Measurements from ENCODE around the gene MISP. TPM values are rescaled to one million over a fixed set of nuclear protein-coding genes. Genes with fewer than 3 reads are reported as not detected.
A peak's percentile ranks its signal among the peaks of the same experiment; 100 is the strongest.

MISP gene
- total RNA-seq, 4 donors from 2014 or later = 197 to 501 (median 402) TPM

DNA sequence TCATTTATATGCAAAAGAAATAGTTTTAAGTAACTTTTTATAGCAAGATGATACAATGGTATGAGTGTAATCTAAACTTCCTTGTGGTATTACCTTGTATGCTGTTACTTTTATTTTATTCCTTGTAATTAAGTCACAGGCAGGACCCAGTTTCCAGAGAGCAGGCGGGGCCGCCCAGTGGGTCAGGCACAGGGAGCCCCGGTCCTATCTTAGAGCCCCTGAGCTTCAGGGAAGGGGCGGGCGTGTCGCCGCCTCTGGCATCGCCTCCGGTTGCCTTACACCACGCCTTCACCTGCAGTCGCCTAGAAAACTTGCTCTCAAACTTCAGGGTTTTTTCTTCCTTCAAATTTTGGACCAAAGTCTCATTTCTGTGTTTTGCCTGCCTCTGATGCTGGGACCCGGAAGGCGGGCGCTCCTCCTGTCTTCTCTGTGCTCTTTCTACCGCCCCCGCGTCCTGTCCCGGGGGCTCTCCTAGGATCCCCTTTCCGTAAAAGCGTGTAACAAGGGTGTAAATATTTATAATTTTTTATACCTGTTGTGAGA, 60.7 kb downstream of the MISP start:
- DNase-seq = no peak
- intact Hi-C loops (cut with DNase I; ENCODE audit: low total_unique reads) = no loop called here
- H3K9me3 ChIP-seq = no peaks in the 10 kb centered on the region
- H3K36me3 ChIP-seq = peaks cover 0 to 61% (median 33%) of the 10 kb centered on the region in 4 donors
- 92 to 94% methylated on average over 9 to 20 of the region's 20 CpGs for WGBS, 2 donors (ENCODE audit: low coverage in 1 of 2)
- in situ Hi-C loops (cut with MboI; ENCODE audit: low pct_ligation_motif_present in 1 of 4, low pct_unique_long_range_greater_than_20kb in 1 of 4, low sequenced_read_pairs in 3 of 4) = no loop called here
- H3K27ac ChIP-seq = no peak overlapping the region
- TF ChIP-seq, protein P1, sequence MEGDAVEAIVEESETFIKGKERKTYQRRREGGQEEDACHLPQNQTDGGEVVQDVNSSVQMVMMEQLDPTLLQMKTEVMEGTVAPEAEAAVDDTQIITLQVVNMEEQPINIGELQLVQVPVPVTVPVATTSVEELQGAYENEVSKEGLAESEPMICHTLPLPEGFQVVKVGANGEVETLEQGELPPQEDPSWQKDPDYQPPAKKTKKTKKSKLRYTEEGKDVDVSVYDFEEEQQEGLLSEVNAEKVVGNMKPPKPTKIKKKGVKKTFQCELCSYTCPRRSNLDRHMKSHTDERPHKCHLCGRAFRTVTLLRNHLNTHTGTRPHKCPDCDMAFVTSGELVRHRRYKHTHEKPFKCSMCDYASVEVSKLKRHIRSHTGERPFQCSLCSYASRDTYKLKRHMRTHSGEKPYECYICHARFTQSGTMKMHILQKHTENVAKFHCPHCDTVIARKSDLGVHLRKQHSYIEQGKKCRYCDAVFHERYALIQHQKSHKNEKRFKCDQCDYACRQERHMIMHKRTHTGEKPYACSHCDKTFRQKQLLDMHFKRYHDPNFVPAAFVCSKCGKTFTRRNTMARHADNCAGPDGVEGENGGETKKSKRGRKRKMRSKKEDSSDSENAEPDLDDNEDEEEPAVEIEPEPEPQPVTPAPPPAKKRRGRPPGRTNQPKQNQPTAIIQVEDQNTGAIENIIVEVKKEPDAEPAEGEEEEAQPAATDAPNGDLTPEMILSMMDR (IDR thresholded peaks at IDR 0.05) = no peak
- TF ChIP-seq POLR2AphosphoS5 (IDR thresholded peaks at IDR 0.05) (no peak), POLR2A (IDR thresholded peaks at IDR 0.05) (no peak)
- H3K4me1 ChIP-seq = no peaks in the 10 kb centered on the region
- no peaks in the 10 kb centered on the region for H3K27me3 ChIP-seq
- H3K4me3 ChIP-seq = no peak overlapping the region

DNA sequence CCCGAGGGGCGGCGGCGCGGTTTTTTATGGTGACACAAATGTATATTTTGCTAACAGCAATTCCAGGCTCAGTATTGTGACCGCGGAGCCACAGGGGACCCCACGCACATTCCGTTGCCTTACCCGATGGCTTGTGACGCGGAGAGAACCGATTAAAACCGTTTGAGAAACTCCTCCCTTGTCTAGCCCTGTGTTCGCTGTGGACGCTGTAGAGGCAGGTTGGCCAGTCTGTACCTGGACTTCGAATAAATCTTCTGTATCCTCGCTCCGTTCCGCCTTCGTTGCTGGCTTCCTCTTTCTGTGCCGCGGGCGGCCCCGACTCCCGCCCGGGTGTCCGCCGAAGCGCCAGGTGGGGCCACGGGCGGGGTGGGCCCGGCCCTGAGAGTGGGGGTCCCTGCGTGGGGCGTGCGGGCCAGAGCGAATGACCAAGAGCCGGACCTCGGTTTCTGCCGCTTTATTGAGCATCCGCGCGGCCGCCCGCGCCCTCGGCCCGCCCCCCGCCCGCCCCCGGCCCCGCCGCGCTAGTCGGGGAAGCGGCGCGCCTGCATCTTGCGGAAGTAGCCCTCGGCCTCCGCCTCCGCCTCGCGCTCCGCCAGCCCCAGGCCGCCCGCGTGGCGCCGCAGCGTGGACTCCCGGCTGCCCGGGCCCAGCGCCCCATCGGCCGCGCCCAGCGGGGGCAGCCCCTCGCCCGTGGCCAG, 61.3 kb downstream of the MISP start:
- WGBS, 2 donors (ENCODE audit: low coverage in 1 of 2) = 90 to 94% methylated on average over 14 to 72 of the region's 80 CpGs
- H3K4me1 ChIP-seq = no peaks in the 10 kb centered on the region
- in situ Hi-C loops (cut with MboI; ENCODE audit: low pct_ligation_motif_present in 1 of 4, low pct_unique_long_range_greater_than_20kb in 1 of 4, low sequenced_read_pairs in 3 of 4) (no loop called here), intact Hi-C loops (cut with DNase I; ENCODE audit: low total_unique reads) (no loop called here)
- H3K27ac ChIP-seq = no peak overlapping the region
- TF ChIP-seq EP300 (IDR thresholded peaks at IDR 0.05; ENCODE audit: low read depth) (no peak), POLR2A (IDR thresholded peaks at IDR 0.05) (no peak), POLR2AphosphoS5 (IDR thresholded peaks at IDR 0.05) (no peak)
- TF ChIP-seq, protein P1 (IDR thresholded peaks at IDR 0.05) = no peak
- DNase-seq = no peak
- no peak overlapping the region for H3K4me3 ChIP-seq
- no peaks in the 10 kb centered on the region for H3K27me3 ChIP-seq
- H3K36me3 ChIP-seq = peaks cover 0 to 55% (median 27%) of the 10 kb centered on the region in 4 donors
- no peaks in the 10 kb centered on the region for H3K9me3 ChIP-seq

DNA sequence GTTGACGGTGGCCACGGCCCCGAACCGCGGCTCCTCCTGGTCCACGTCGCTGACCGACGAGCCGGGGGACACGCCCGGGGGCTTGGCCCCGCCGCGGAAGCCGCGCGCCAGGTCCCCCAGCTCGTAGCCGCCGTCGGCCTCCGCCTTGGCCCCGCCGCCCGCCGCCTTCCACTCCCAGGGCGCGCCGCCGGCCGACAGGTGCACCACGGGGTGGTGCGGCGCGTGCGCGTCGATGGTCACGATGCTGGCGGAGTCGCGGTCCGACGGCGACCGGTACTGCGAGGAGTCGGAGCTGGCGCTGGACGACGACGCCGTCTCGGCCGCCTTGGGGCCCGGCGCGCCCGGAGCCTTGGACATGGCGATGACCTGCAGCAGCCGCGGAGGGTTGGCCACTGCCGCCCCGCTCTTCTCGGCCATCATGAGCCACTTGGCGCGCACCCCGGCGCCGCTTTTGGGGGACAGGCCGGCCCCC, 61.9 kb downstream of the MISP start:
- Histone ChIP-seq H3K36me3 (peaks cover 0 to 49% (median 23%) of the 10 kb centered on the region in 4 donors), H3K27me3 (no peaks in the 10 kb centered on the region), H3K4me1 (no peaks in the 10 kb centered on the region), H3K9me3 (no peaks in the 10 kb centered on the region), H3K27ac (no peak overlapping the region), H3K4me3 (no peak overlapping the region)
- WGBS, 2 donors (ENCODE audit: low coverage in 1 of 2) = 96% methylated on average over 48 of the region's 72 CpGs; no CpG with 5 or more reads in 1 of the 2 donors
- DNase-seq = no peak
- intact Hi-C loops (cut with DNase I; ENCODE audit: low total_unique reads) (no loop called here), in situ Hi-C loops (cut with MboI; ENCODE audit: low pct_ligation_motif_present in 1 of 4, low pct_unique_long_range_greater_than_20kb in 1 of 4, low sequenced_read_pairs in 3 of 4) (no loop called here)
- TF ChIP-seq POLR2AphosphoS5 (IDR thresholded peaks at IDR 0.05) = no peak
- TF ChIP-seq POLR2A (IDR thresholded peaks at IDR 0.05) = no peak
- TF ChIP-seq, protein P1 (IDR thresholded peaks at IDR 0.05) = no peak

DNA sequence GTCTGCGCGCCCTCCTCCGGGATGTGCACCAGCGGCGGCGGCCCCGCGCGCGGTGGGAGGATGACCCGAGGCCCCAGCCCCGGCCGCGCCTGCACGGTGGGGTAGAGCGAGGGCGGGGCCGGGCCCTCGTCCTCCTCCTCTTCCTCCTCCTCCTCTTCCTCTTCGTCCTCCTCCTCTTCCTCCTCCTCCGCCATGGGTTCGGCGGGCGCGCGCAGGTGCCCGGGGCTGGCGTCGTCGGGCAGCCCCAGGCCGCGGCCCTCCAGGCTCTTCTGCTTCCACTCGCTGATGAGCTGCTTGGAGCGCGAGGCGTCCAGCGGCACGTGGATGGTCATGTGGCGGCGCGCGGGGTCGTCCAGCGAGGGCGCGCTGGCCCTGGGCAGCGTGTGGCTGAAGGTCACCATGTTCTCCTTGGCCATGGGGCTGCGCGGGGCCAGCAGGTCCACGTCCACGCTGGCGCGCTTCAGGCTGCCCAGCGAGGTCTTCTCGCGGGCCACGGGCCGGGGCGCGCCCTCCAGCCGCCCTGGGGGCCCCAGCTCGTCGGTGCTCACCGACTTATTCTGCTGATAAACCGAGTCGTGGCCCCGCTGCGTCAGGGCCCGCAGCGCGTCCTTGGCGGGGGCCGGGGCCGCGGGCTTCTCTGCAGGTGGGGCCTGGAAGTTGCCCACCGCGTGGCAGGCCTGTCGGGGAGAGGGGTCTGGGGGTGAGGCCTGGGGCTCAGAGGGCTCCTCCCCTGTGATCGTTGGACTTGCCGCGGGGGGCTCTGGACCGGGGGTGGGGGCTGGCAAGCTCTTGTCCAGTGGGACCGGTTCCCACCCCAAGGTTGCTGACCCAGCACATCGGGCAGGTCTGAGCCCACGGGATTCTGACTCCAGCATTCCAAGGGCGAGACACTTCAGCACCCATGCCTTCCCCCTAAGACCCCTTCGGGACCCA, 62.6 kb downstream of the MISP start:
- Histone ChIP-seq H3K9me3 (no peaks in the 10 kb centered on the region), H3K4me1 (no peaks in the 10 kb centered on the region), H3K27me3 (no peaks in the 10 kb centered on the region), H3K4me3 (no peak overlapping the region), H3K36me3 (peaks cover 0 to 42% (median 19%) of the 10 kb centered on the region in 4 donors), H3K27ac (no peak overlapping the region)
- no peak for DNase-seq
- WGBS, 2 donors (ENCODE audit: low coverage in 1 of 2) = 96% methylated on average over 61 of the region's 87 CpGs; no CpG with 5 or more reads in 1 of the 2 donors
- intact Hi-C loops (cut with DNase I; ENCODE audit: low total_unique reads) = no loop called here
- TF ChIP-seq POLR2A (IDR thresholded peaks at IDR 0.05) (no peak), POLR2AphosphoS5 (IDR thresholded peaks at IDR 0.05) (peak in 1 of 3 donors; percentile 37)
- in situ Hi-C loops (cut with MboI; ENCODE audit: low pct_ligation_motif_present in 1 of 4, low pct_unique_long_range_greater_than_20kb in 1 of 4, low sequenced_read_pairs in 3 of 4) = no loop called here

Small RNAs within 50 kb of the gene (small RNA-seq; reads per million reads assigned to genes)
- 0 reads per million in 4 donors for gene MIR3187

Other genes starting within 250 kb of the MISP start
- 100 to 1,000 TPM in 1 of 4 donors, 10 to 100 TPM in 3; 18.0 to 103 (median 43.8) TPM for gene TPGS1, start 243.6 kb upstream of the MISP start, total RNA-seq
- gene CDC34, start 219.4 kb upstream of the MISP start, total RNA-seq = 100 to 1,000 TPM in 3 of 4 donors, 10 to 100 TPM in 1; 72.0 to 116 (median 103) TPM
- 1 to 10 TPM in 2 of 4 donors, not detected in 2; 1.1 to 1.8 TPM for gene GZMM, start 207.1 kb upstream of the MISP start, total RNA-seq
- gene BSG, start 178.5 kb upstream of the MISP start, total RNA-seq = 1,000 to 10,000 TPM in 3 of 4 donors, 100 to 1,000 TPM in 1; 909 to 2,228 (median 1,224) TPM
- under 1 TPM in 3 of 4 donors, not detected in 1; 0.14 to 1.00 (median 0.64) TPM for gene HCN2, start 161.2 kb upstream of the MISP start, total RNA-seq
- 100 to 1,000 TPM in 1 of 4 donors, 10 to 100 TPM in 3; 45.9 to 114 (median 63.9) TPM for gene POLRMT, start 117.6 kb upstream of the MISP start, total RNA-seq
- not detected for gene FGF22, start 111.2 kb upstream of the MISP start, total RNA-seq
- 100 to 1,000 TPM in 2 of 4 donors, 10 to 100 TPM in 2; 88.6 to 148 (median 102) TPM for gene RNF126, start 87.9 kb upstream of the MISP start, total RNA-seq
- 10 to 100 TPM; 14.1 to 37.9 (median 31.2) TPM for gene FSTL3, start 74.7 kb upstream of the MISP start, total RNA-seq
- not detected for gene PRSS57, start 55.7 kb upstream of the MISP start, total RNA-seq
- 10 to 100 TPM; 14.1 to 99.3 (median 29.8) TPM for gene PALM, start 42.2 kb upstream of the MISP start, total RNA-seq
- 100 to 1,000 TPM; 145 to 258 (median 194) TPM for gene PTBP1, start 46.3 kb downstream of the MISP start, total RNA-seq
- gene PLPPR3, start 70.8 kb downstream of the MISP start, total RNA-seq = not detected
- gene AZU1, start 76.7 kb downstream of the MISP start, total RNA-seq = not detected
- gene PRTN3, start 89.9 kb downstream of the MISP start, total RNA-seq = not detected
- 1 to 10 TPM in 1 of 4 donors, under 1 TPM in 1, not detected in 2; 0.79 to 2.2 TPM for gene ELANE, start 101.2 kb downstream of the MISP start, total RNA-seq
- 100 to 1,000 TPM; 147 to 368 (median 208) TPM for gene CFD, start 108.6 kb downstream of the MISP start, total RNA-seq
- gene MED16, start 142.1 kb downstream of the MISP start, total RNA-seq = 100 to 1,000 TPM in 1 of 4 donors, 10 to 100 TPM in 3; 58.1 to 158 (median 78.4) TPM
- not detected for gene RNU6-9, start 142.4 kb downstream of the MISP start, total RNA-seq
- gene R3HDM4, start 162.1 kb downstream of the MISP start, total RNA-seq = 10 to 100 TPM; 43.8 to 49.4 (median 46.7) TPM
- gene KISS1R, start 166.2 kb downstream of the MISP start, total RNA-seq = not detected
- 1 to 10 TPM; 2.2 to 8.7 (median 4.3) TPM for gene ARID3A, start 174.9 kb downstream of the MISP start, total RNA-seq
- 10 to 100 TPM; 23.1 to 47.4 (median 39.0) TPM for gene WDR18, start 233.2 kb downstream of the MISP start, total RNA-seq
- gene GRIN3B, start 249.3 kb downstream of the MISP start, total RNA-seq = 1 to 10 TPM in 1 of 4 donors, not detected in 3; 1.6 TPM

All from transverse colon (tissue), 4 donors.